H4 (cell line): Measurements from ENCODE around the gene GRID1. TPM values are rescaled to one million over a fixed set of nuclear protein-coding genes. Genes with fewer than 3 reads are reported as not detected.

Source experiments
- DNase-seq: peaks from one replicate; pipeline ENCODE4 v3.0.0-alpha.2; 2015; ENCODE audit warnings: low spot score
- total RNA-seq: library from RNA; depleted of rRNA; stranded (reverse); fragments of >200 nt; shearing (Covaris generic); gene quantifications from 2 replicates; pipeline ENCODE4 v1.2.3, GENCODE V29; 2014

The GRID1 gene
- total RNA-seq, 1 experiment from 2014 or later, result 2.4 TPM

- DNase-seq, result no peak
Measured at GRCh38 chr10:86370006-86370585, 3.5 kb upstream of the GRID1 start.

GRCh38 chr10:86368987-86369386 is 2.4 kb upstream of the GRID1 start:
- DNase-seq, result no peak

- no peak for DNase-seq
Measured at GRCh38 chr10:86368046-86368445, 1.5 kb upstream of the GRID1 start.

GRCh38 chr10:86367152-86367951 is 757 bp upstream of the GRID1 start:
- DNase-seq, result no peak

- no peak for DNase-seq
Measured at GRCh38 chr10:86366902-86367151, 232 bp upstream of the GRID1 start.

- no peak for DNase-seq
Measured at GRCh38 chr10:86365346-86366032, 1.1 kb downstream of the GRID1 start.

GRCh38 chr10:86364491-86365345 is 1.9 kb downstream of the GRID1 start:
- no peak for DNase-seq

- no peak for DNase-seq
Measured at GRCh38 chr10:86363833-86364490, 2.6 kb downstream of the GRID1 start.

- no peak for DNase-seq
Measured at GRCh38 chr10:86363184-86363832, 3.3 kb downstream of the GRID1 start.

- DNase-seq, result no peak
Measured at GRCh38 chr10:86362586-86363183, 3.9 kb downstream of the GRID1 start.

GRCh38 chr10:86362129-86362527 is 4.5 kb downstream of the GRID1 start:
- DNase-seq, result no peak

- no peak for DNase-seq
Measured at GRCh38 chr10:86361156-86362128, 5.2 kb downstream of the GRID1 start.

- no peak for DNase-seq
Measured at GRCh38 chr10:86360657-86361056, 5.9 kb downstream of the GRID1 start.

GRCh38 chr10:86359954-86360353 is 6.6 kb downstream of the GRID1 start:
- no peak for DNase-seq

- no peak for DNase-seq
Measured at GRCh38 chr10:86359111-86359510, 7.5 kb downstream of the GRID1 start.

GRCh38 chr10:86357676-86358075 is 8.9 kb downstream of the GRID1 start:
- no peak for DNase-seq

- DNase-seq, result no peak
Measured at GRCh38 chr10:86357041-86357440, 9.6 kb downstream of the GRID1 start.

- no peak for DNase-seq
Measured at GRCh38 chr10:86356296-86356695, 10.3 kb downstream of the GRID1 start.

- no peak for DNase-seq
Measured at GRCh38 chr10:86355571-86356038, 11.0 kb downstream of the GRID1 start.
